ENCODE results near the gene FASTKD2.

The FASTKD2 gene

DNA sequence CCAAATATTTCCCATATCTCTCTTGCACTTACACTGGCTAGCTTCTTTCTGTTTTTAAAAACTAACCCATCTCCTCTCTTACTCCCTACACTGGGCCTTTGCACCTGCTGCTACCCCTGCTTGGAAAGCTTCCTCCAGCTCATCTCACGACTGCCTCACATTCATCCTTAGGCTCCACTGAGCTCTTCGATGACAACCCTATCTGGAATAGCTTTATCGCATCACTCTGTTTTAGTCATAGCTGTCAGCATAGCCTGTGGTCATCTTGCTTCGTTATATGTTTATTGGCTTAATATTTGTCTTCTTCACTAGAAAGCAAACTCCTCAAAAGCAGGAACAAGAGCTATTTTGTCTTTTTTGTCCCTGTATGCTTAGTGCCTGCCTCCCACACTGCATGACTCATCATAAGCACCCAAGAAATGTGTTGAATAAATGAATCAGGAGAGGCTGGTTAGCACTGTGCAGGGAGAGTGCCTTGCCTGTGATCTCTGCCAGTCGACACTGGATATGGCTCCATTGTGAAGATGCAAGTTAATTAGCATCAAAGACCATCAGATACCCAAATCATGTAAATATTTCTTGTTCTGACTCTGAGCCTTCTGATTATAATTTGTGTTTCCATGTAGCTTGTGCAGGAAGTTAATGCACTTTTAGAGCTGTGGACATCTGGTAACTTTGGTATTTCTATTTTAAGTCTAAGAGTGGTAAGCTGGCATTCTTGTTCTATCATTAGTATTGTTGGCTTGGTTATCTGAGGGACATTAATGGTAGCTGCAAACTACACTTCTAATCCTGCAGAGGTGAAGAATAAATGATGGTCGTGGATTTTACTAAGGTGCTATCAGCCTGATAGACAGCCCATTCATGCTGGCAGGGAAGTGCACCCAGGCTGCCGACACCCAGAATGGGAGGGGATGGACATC lies 36.9 kb upstream of the FASTKD2 start:
- no peak overlapping the region for H3K4me3 ChIP-seq (ENCODE audit: low read length)
- TF ChIP-seq CTCF (conservative IDR thresholded peaks at IDR 0.05; ENCODE audit: low read length), result no peak
- no peak for DNase-seq (ENCODE audit: low read depth)

- no peak for DNase-seq (ENCODE audit: low read depth)
- TF ChIP-seq CTCF (conservative IDR thresholded peaks at IDR 0.05; ENCODE audit: low read length), result no peak
These were observed 32.1 kb upstream of the FASTKD2 start for GRCh38 chr2:206733341-206733740.

DNA sequence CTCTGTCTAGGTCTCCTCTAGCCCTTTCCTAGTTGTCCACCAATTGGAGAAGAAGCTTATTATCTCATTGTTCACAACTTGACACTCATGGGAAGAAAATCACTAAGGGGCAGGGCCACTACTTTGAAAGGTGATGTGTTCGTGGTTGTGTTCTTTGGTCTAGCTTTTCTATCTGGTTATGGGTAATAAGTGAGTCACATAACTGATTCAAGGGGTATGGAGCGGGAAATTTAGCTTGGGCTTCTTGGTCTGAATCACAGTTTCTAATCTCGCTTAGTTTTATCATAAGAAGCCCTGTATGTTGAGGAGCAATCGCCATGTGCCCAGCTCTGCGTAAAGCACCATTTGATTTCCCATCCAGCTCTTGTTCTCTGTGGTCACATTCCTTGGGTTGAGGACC lies 28.5 kb upstream of the FASTKD2 start:
- no peak overlapping the region for H3K4me3 ChIP-seq (ENCODE audit: low read length)
- DNase-seq (ENCODE audit: low read depth), result no peak
- no peak for TF ChIP-seq CTCF (conservative IDR thresholded peaks at IDR 0.05; ENCODE audit: low read length)

More at GRCh38 chr2:206733341-206733740, 32.1 kb upstream of the FASTKD2 start:
- no peak overlapping the region for H3K4me3 ChIP-seq (ENCODE audit: low read length)

DNA sequence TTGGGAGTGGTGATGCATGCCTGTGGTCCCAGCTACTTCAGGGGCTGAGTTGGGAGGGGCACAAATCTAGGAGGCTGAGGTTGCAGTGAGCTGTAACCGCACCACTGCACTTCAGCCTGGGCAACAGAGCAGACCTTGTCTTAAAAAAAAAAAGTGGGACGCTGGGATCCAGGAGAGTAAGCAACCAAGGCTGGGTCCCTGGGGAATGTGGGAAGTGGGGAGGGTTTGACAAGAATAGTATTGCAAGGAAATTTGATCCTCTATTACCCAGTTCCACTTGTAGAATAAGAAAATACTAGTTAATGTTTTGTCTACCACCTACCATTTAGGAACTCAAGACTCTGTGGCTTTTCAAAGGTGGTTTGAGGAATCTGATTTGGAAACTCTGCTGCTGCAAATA lies 26.1 kb upstream of the FASTKD2 start:
- H3K4me3 ChIP-seq (ENCODE audit: low read length), result no peak overlapping the region
- no peak for TF ChIP-seq CTCF (conservative IDR thresholded peaks at IDR 0.05; ENCODE audit: low read length)
- DNase-seq (ENCODE audit: low read depth), result no peak

DNA sequence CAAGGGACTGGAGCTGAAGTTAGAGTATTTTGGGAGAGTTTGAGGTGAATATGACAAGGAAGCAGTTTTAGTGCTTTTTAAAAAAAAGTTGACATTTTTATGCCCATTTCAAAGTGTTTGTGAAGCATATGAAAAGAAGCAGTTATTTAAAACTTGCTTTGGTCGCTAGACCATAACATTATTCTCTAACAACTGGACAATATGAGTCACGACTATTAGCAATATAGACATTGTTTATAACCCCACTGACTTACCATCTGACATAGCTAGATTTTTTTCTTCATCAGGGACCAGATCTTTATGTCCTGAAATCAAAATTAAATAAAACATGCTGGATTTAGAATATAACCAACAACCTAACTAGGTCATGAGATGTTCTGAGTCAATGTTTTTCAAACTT lies 24.6 kb upstream of the FASTKD2 start:
- TF ChIP-seq CTCF (conservative IDR thresholded peaks at IDR 0.05; ENCODE audit: low read length), result no peak

GRCh38 chr2:206756816-206757215 lies 8.6 kb upstream of the FASTKD2 start:
- no peak for TF ChIP-seq CTCF (conservative IDR thresholded peaks at IDR 0.05; ENCODE audit: low read length)
- no peak for DNase-seq (ENCODE audit: low read depth)
- no peak overlapping the region for H3K4me3 ChIP-seq (ENCODE audit: low read length)

More for the DNA sequence above, 24.6 kb upstream of the FASTKD2 start:
- no peak for DNase-seq (ENCODE audit: low read depth)
- no peak overlapping the region for H3K4me3 ChIP-seq (ENCODE audit: low read length)

DNA sequence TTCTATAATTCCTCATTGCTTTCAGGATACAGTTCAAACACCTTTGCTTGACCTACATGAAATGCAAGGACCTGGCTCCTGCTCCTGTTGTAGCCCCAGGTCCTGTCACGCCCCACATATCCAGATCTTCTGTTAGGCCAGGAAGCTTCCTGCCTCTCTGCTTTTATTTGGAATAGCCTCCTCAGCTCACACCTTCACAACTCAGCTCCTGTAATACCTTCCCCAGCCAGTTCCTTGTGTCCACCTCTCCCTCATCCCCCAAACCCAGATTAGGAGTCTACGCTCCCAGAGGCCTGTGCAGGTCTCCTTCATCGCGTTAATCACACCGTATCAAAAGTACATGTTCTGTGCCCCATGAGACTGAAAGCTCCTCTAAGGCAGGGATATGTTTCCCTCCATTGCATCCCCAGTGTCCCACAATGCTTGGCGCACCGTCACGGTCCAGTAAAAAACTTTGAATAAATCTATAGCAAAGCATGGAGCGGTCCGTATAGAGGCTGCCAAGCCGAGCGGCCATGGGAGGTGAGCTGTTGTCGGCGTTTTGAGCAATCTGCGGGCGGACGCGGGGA lies 649 bp upstream of the FASTKD2 start:
- TF ChIP-seq CTCF (conservative IDR thresholded peaks at IDR 0.05; ENCODE audit: low read length), result no peak
- DNase-seq (ENCODE audit: low read depth), result no peak

More for the DNA sequence above, 649 bp upstream of the FASTKD2 start:
- H3K4me3 ChIP-seq (ENCODE audit: low read length), result peak overlapping the region; percentile 80

Measured in AG10803 (cell line).